Loucy (cell line): Measurements from ENCODE around the gene SEL1L3.

Experiments used
- H2AFZ ChIP-seq: fragments of 200-600 bp; sonication (generic); 2 replicates; pipeline ENCODE4 v1.6.0; 2016; ENCODE audit warnings: antibody characterized with exemption, mild to moderate bottlenecking, low read length, moderate library complexity
- H3F3A ChIP-seq: fragments of 200-600 bp; 2 replicates; pipeline ENCODE4 v1.6.0; 2016; ENCODE audit warnings: antibody characterized with exemption, low read depth, mild to moderate bottlenecking
- H3K27me3 ChIP-seq: fragments of 200-600 bp; sonication (generic); 2 replicates; pipeline ENCODE4 v1.6.1; 2014; ENCODE audit warnings: low read length, mild to moderate bottlenecking; ENCODE audit not compliant: insufficient read depth, poor library complexity, severe bottlenecking
- H3K36me3 ChIP-seq: fragments of 200-600 bp; sonication (generic); 2 replicates; pipeline ENCODE4 v1.6.1; 2016; ENCODE audit warnings: low read length; ENCODE audit not compliant: insufficient read depth
- H3K4me1 ChIP-seq: fragments of 200-600 bp; sonication (generic); 2 replicates; pipeline ENCODE4 v1.5.1; 2014; ENCODE audit warnings: low read length, mild to moderate bottlenecking; ENCODE audit not compliant: insufficient read depth, poor library complexity, severe bottlenecking
- H3K4me2 ChIP-seq: fragments of 200-600 bp; sonication (generic); 2 replicates; pipeline ENCODE4 v1.6.0; 2014; ENCODE audit warnings: antibody characterized with exemption, low read length, low read depth, mild to moderate bottlenecking; ENCODE audit not compliant: poor library complexity, severe bottlenecking
- H3K4me3 ChIP-seq: fragments of 200-600 bp; sonication (generic); 2 replicates; pipeline ENCODE4 v1.5.1; 2014; ENCODE audit warnings: low read length, mild to moderate bottlenecking, mixed read lengths; ENCODE audit not compliant: poor library complexity, severe bottlenecking
- H3K79me2 ChIP-seq: fragments of 200-600 bp; sonication (generic); 2 replicates; pipeline ENCODE4 v1.6.1; 2014; ENCODE audit warnings: low read length; ENCODE audit not compliant: insufficient read depth
- H3K9ac ChIP-seq: fragments of 200-600 bp; sonication (generic); 2 replicates; pipeline ENCODE4 v1.6.0; 2014; ENCODE audit warnings: mild to moderate bottlenecking, low read depth, low read length, moderate library complexity; ENCODE audit not compliant: poor library complexity, severe bottlenecking
- H3K9me2 ChIP-seq: fragments of 200-600 bp; sonication (generic); replicated peaks from 2 replicates; pipeline ENCODE4 v1.6.1; 2016; ENCODE audit warnings: low read depth, low read length, mixed read lengths
- H3K9me3 ChIP-seq: fragments of 200-600 bp; sonication (generic); 2 replicates; pipeline ENCODE4 v1.6.1; 2014; ENCODE audit warnings: mild to moderate bottlenecking, antibody characterized with exemption, low read length, low read depth; ENCODE audit not compliant: insufficient read depth
- H4K20me1 ChIP-seq: fragments of 200-600 bp; sonication (generic); 2 replicates; pipeline ENCODE4 v1.6.0; 2014; ENCODE audit warnings: antibody characterized with exemption, low read length, mild to moderate bottlenecking; ENCODE audit not compliant: insufficient read depth, poor library complexity, severe bottlenecking
- EZH2phosphoT487 ChIP-seq: fragments of 200-600 bp; IDR thresholded peaks from 2 replicates; pipeline ENCODE4 v1.6.1; 2018; ENCODE audit warnings: antibody characterized with exemption, mild to moderate bottlenecking, moderate library complexity, borderline replicate concordance
- TF ChIP-seq, protein P1 (sequence below): fragments of 200-600 bp; sonication (generic); conservative IDR thresholded peaks from 2 replicates; pipeline ENCODE4 v1.5.1; 2014; ENCODE audit warnings: mild to moderate bottlenecking, antibody characterized with exemption, low read length

SEL1L3 gene

GRCh38 chr4:25759101-25759500, 103.7 kb downstream of the SEL1L3 start:
- H3K4me3 ChIP-seq = no peak overlapping the region
- H4K20me1 ChIP-seq = no peaks in the 10 kb centered on the region
- no peaks in the 10 kb centered on the region for H3K9me2 ChIP-seq
- no peak overlapping the region for H3K4me2 ChIP-seq
- TF ChIP-seq, protein P1, sequence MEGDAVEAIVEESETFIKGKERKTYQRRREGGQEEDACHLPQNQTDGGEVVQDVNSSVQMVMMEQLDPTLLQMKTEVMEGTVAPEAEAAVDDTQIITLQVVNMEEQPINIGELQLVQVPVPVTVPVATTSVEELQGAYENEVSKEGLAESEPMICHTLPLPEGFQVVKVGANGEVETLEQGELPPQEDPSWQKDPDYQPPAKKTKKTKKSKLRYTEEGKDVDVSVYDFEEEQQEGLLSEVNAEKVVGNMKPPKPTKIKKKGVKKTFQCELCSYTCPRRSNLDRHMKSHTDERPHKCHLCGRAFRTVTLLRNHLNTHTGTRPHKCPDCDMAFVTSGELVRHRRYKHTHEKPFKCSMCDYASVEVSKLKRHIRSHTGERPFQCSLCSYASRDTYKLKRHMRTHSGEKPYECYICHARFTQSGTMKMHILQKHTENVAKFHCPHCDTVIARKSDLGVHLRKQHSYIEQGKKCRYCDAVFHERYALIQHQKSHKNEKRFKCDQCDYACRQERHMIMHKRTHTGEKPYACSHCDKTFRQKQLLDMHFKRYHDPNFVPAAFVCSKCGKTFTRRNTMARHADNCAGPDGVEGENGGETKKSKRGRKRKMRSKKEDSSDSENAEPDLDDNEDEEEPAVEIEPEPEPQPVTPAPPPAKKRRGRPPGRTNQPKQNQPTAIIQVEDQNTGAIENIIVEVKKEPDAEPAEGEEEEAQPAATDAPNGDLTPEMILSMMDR = no peak
- no peak for TF ChIP-seq EZH2phosphoT487
- no peaks in the 10 kb centered on the region for H3K27me3 ChIP-seq
- no peak overlapping the region for H2AFZ ChIP-seq
- H3K9ac ChIP-seq = no peak overlapping the region
- no peaks in the 10 kb centered on the region for H3K4me1 ChIP-seq
- no peaks in the 10 kb centered on the region for H3K36me3 ChIP-seq
- no peaks in the 10 kb centered on the region for H3K9me3 ChIP-seq
- H3K79me2 ChIP-seq = no peaks in the 10 kb centered on the region
- H3F3A ChIP-seq = no peaks in the 10 kb centered on the region

- Histone ChIP-seq H3K4me3 (no peak overlapping the region), H4K20me1 (no peaks in the 10 kb centered on the region), H3K9ac (no peak overlapping the region), H3K9me3 (no peaks in the 10 kb centered on the region), H3K4me2 (no peak overlapping the region), H2AFZ (no peak overlapping the region), H3F3A (no peaks in the 10 kb centered on the region), H3K4me1 (no peaks in the 10 kb centered on the region), H3K36me3 (no peaks in the 10 kb centered on the region), H3K79me2 (no peaks in the 10 kb centered on the region), H3K27me3 (no peaks in the 10 kb centered on the region), H3K9me2 (no peaks in the 10 kb centered on the region)
- TF ChIP-seq EZH2phosphoT487 = no peak
- TF ChIP-seq, protein P1 = no peak
Observed at GRCh38 chr4:25757452-25757851, 105.3 kb downstream of the SEL1L3 start.

GRCh38 chr4:25756503-25756902, 106.3 kb downstream of the SEL1L3 start:
- Histone ChIP-seq H3K4me2 (no peak overlapping the region), H3K36me3 (no peaks in the 10 kb centered on the region)
- TF ChIP-seq, protein P1 = no peak
- TF ChIP-seq EZH2phosphoT487 = no peak

More at GRCh38 chr4:25756503-25756902, 106.3 kb downstream of the SEL1L3 start:
- Histone ChIP-seq H3K4me3 (no peak overlapping the region), H3K4me1 (no peaks in the 10 kb centered on the region), H2AFZ (no peak overlapping the region), H3K9me2 (no peaks in the 10 kb centered on the region), H4K20me1 (no peaks in the 10 kb centered on the region), H3K9ac (no peak overlapping the region), H3F3A (no peaks in the 10 kb centered on the region), H3K79me2 (no peaks in the 10 kb centered on the region), H3K27me3 (no peaks in the 10 kb centered on the region), H3K9me3 (no peaks in the 10 kb centered on the region)
